Measurements from ENCODE around the gene ANKRD13D. TPM values are rescaled to one million over a fixed set of nuclear protein-coding genes. Genes with fewer than 3 reads are reported as not detected.

The ANKRD13D gene
- total and polyA plus RNA-seq, 2 of the 8 experiments (the other 6 are each of a cell fraction or from before 2014, with no cell fraction given) = 24.9 to 26.5 TPM

DNA sequence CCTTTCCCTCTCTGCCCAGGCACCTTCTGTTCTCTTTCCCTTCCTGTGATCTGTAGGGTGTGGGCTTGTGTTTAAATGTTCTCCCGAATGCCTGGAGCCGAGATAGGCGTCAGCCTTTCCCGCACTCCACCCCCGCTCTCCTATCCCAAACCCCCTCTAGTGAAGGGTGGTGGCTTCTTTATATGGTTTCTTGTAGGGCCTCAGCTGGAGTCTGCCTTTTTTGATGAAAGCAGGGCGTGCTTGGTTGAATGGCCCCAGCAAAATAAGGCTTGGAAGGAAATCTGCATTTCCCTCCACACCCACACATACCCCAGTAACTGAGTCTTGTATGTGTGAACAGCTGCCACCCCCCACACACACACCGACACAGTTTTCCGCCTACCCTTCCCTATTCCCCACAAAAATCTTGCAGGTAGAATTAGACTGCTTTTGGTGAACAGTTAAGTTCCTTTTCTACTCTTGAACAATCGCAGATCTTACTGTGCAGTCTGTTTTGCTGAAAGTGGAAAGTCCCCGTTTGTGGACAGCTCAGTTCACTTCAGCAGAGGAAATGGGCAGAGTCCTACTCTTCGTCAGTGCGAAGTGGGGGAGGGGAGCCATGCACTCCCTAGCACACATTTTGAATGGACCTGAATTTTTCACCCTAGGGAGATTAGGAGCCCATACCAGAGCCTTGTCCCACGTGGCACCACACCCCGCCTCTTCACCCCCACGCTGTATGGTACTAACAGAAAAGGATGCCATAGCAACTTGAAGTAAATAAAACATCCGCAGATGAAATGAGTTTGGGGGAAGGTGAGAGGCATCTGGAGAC is 48.3 kb upstream of the ANKRD13D start:
- CTCF ChIA-PET (ENCODE audit: partially characterized antibody) = interaction anchor here (0.5 to 4.4 kb wide), 4 partner anchors 22 to 159 kb away, joined by 3 to 23 read pairs (median 8); no protein-coding TSS in a partner anchor
- FAIRE-seq = no peak
- no peak for TF ChIP-seq TAF1 (IDR thresholded peaks at IDR 0.05; ENCODE audit: low read depth, low read length)
- TF ChIP-seq POLR2AphosphoS5 (IDR thresholded peaks at IDR 0.05; ENCODE audit: low read depth, low read length) = peak; percentile 29; the same call in 1 of the 2 replicates
- no peak for TF ChIP-seq RBBP5 (IDR thresholded peaks at IDR 0.05; ENCODE audit: borderline replicate concordance, low read depth, low read length)
- peak; percentile 19 for TF ChIP-seq ASH2L (IDR thresholded peaks at IDR 0.05; ENCODE audit: low read length)
- TF ChIP-seq, protein P1, sequence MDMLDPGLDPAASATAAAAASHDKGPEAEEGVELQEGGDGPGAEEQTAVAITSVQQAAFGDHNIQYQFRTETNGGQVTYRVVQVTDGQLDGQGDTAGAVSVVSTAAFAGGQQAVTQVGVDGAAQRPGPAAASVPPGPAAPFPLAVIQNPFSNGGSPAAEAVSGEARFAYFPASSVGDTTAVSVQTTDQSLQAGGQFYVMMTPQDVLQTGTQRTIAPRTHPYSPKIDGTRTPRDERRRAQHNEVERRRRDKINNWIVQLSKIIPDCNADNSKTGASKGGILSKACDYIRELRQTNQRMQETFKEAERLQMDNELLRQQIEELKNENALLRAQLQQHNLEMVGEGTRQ (IDR thresholded peaks at IDR 0.05; ENCODE audit: low read length) = 0 out of 2 replicates have a peak, but pooled peaks have one; percentile 30
- no peak for TF ChIP-seq RFX5 (IDR thresholded peaks at IDR 0.05; ENCODE audit: borderline replicate concordance, low read depth, low read length)
- no peak for TF ChIP-seq SIRT6 (IDR thresholded peaks at IDR 0.05; ENCODE audit: low read length)
- no peak for TF ChIP-seq CHD2 (IDR thresholded peaks at IDR 0.05; ENCODE audit: low read length)
- TF ChIP-seq SP4 (IDR thresholded peaks at IDR 0.05; ENCODE audit: low read length) = no peak
- TF ChIP-seq SP1 (IDR thresholded peaks at IDR 0.05; ENCODE audit: low read depth, low read length) = no peak

More for the DNA sequence above, 48.3 kb upstream of the ANKRD13D start:
- peak overlapping the region; percentile 41; the same call in 1 of the 2 replicates for H2AK5ac ChIP-seq (ENCODE audit: low read depth, low read length)
- peak overlapping the region; percentile 77 to 81 for H3K4me2 ChIP-seq (ENCODE audit: insufficient read depth in 1 of 2, low read depth in 2 of 2, low read length in 2 of 2)
- no peaks in the 10 kb centered on the region for H3K9me3 ChIP-seq (ENCODE audit: insufficient read depth in 2 of 2, low read depth in 1 of 2, low read length in 1 of 2)
- peak overlapping the region; percentile 53; the same call in 1 of the 2 replicates for H2BK20ac ChIP-seq (ENCODE audit: low read length)
- peak overlapping the region; percentile 99 for H2BK12ac ChIP-seq (ENCODE audit: low read depth, low read length)
- no peak for DNase-seq (ENCODE audit: low read depth in 1 of 2, low spot score in 2 of 2)
- H4K91ac ChIP-seq (replicated peaks; ENCODE audit: insufficient read length, low read length) = peak overlapping the region; percentile 13
- H2AFZ ChIP-seq (ENCODE audit: low read length) = no peak overlapping the region
- H4K5ac ChIP-seq (ENCODE audit: insufficient read length, low read depth, low read length) = no peak overlapping the region
- peak overlapping the region; percentile 89; the same call in 1 of the 2 replicates for H2BK15ac ChIP-seq (ENCODE audit: low read length)
- H3K4me1 ChIP-seq (replicated peaks in 1 of 4; ENCODE audit: control insufficient read depth in 3 of 4, insufficient read depth in 4 of 4, low read length in 3 of 4) = peaks cover 6 to 8% (median 7%) of the 10 kb centered on the region in 4 experiments; a peak in 5 of 7 replicates
- H3K23ac ChIP-seq (ENCODE audit: insufficient read length) = no peak overlapping the region
- peak overlapping the region; percentile 94 to 97 (median 95) for H3K9ac ChIP-seq (replicated peaks in 1 of 4; ENCODE audit: extremely low read depth in 1 of 4, low read depth in 3 of 4, low read length in 3 of 4)
- no peak overlapping the region for H3K14ac ChIP-seq (ENCODE audit: insufficient read length)
- peak overlapping the region; percentile 89 for H3K18ac ChIP-seq (ENCODE audit: extremely low read depth, low read length)
- peaks cover 14 to 46% of the 10 kb centered on the region in 2 experiments for H3K79me2 ChIP-seq (ENCODE audit: control insufficient read depth in 1 of 2, insufficient read depth in 2 of 2, low read length in 2 of 2)
- H4K20me1 ChIP-seq (replicated peaks in 1 of 2; ENCODE audit: control insufficient read depth in 1 of 2, insufficient read depth in 2 of 2, low read length in 2 of 2) = peaks cover 3 to 13% of the 10 kb centered on the region in 2 experiments
- peak overlapping the region; percentile 37; the same call in 1 of the 2 replicates for H4K8ac ChIP-seq (ENCODE audit: extremely low read depth, insufficient read depth, low read length)
- H3K36me3 ChIP-seq (ENCODE audit: control insufficient read depth in 2 of 4, insufficient read depth in 4 of 4, low read length in 3 of 4) = peaks cover 14 to 37% (median 25%) of the 10 kb centered on the region in 4 experiments
- H2BK120ac ChIP-seq (replicated peaks; ENCODE audit: low read depth, low read length) = no peak overlapping the region
- H3K4ac ChIP-seq (replicated peaks; ENCODE audit: insufficient read length, low read depth, low read length) = no peak overlapping the region
- 3% methylated on average over 16 of the region's 16 CpGs; no CpG with 5 or more reads in 1 of the 2 experiments for WGBS, 2 experiments (ENCODE audit: extremely low coverage in 1 of 2, insufficient coverage in 1 of 2, insufficient read length in 1 of 2, insufficient replicate concordance in 2 of 2, low coverage in 1 of 2, low lambda C conversion rate in 2 of 2, missing lambda C conversion rate in 1 of 2)
- POLR2A ChIA-PET (ENCODE audit: partially characterized antibody) = interaction anchor here (0.7 to 3.7 kb wide), 24 partner anchors 9 to 183 kb away, joined by 3 to 23 read pairs (median 4); partner anchors contain the start of genes ANKRD13D, GRK2 and POLD4
- peak overlapping the region; percentile 96 for H2BK5ac ChIP-seq (ENCODE audit: low read depth, low read length)
- peak overlapping the region; percentile 90 to 99 (median 94) for H3K4me3 ChIP-seq (ENCODE audit: extremely low read depth in 1 of 4, insufficient read depth in 2 of 4, low read depth in 3 of 4, low read length in 4 of 4)
- H3K23me2 ChIP-seq (ENCODE audit: low read depth, low read length) = peaks cover 11% of the 10 kb centered on the region
- H3K79me1 ChIP-seq (ENCODE audit: low read depth, low read length) = peaks cover 13% of the 10 kb centered on the region; the same call in 1 of the 2 replicates
- no peaks in the 10 kb centered on the region for H3K27me3 ChIP-seq (replicated peaks in 1 of 4; ENCODE audit: control insufficient read depth in 3 of 4, extremely low read depth in 1 of 4, insufficient read depth in 3 of 4, low read length in 3 of 4)
- H3K27ac ChIP-seq (ENCODE audit: low read depth, low read length) = peak overlapping the region; percentile 83
- H3K56ac ChIP-seq (replicated peaks; ENCODE audit: insufficient read length, low read depth, low read length) = peak overlapping the region; percentile 10
